SIG-M5 treated with dmso at 0.1 percent for 504 hours (cell line): ENCODE data around the gene RPS2.

Source experiments
- DNase-seq: peaks from one replicate; lab custom pipeline; 2025; ENCODE audit not compliant: unreplicated experiment; lab: John Stamatoyannopoulos, UW

RPS2 gene

DNA sequence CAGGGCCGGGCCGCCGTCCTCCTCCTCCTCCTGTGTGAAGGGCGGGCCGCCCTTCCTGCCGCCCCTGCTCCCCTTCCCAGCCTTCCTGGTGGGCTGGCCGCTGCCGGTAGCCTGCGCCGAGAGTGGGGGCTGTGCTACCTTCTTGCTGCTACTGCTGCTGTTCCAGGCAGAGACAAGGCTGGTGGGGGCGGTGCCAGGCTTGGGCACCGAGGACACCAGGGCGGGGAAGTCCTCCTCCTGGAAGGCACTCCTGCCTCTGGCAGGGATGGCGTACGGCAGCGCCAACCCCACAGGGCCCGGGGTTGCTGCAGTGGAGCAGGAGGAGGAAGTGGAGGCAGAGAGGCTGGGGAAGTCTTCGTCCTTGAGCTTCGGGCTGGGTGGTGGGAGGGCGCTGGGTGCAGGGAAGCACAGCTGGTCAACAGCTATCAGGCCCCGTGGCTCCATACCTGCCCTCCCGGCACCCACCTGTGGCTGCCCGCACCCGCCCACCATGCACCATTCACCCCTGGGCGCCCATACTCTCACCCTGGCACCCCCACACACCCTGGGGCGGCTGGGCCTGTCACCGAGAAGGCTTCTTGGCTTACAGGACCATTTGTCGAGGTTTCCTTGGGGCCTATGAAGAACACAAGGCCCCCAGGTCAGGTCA lies 35.4 kb upstream of the RPS2 start:
- no peak for DNase-seq

DNA sequence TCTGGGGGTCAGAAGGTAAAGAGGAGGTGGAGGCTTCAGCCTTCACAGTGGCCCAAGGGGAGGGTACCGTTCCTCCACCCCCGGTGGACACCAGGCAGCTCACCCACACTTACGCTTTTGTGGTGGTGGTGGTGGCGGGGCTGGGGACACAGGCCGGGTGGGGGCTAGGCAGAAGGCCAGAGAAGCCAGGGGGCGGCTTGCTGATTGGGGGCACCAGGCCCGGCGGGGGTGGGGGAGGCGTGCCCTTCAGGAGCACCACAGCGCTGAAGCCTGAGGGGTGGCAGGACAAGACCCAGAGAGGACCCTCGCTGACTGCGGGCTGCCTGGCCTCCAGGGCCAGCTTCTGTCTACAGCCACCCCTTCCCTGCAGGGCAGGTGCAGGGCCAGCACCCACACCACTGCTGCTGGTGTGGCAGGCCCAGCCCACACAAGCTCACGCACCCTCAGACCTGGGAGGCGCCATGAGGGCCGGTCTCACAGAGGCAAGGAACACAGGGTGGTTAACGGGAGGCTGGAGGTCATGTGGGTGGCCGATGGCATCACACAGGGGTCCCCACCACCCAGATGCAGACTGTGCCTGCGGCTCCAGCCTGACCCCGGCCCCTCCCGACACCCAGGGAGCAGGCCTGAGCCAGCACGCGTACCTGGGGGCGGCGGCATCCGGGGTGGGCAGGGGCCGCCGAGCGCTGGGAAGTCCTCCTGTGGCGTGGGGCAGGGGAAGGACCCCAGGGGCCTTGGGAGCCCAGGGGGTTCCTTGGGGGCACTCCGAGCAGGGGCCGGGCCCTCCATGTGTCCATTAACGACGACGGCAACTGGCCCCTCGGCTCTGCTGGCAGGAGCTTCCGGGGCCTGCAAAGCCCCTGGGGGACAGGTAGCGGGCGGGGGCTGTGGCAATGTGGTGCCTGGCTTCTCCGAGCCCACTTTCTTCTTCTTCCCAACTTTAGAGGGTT lies 34.5 kb upstream of the RPS2 start:
- DNase-seq = no peak

DNA sequence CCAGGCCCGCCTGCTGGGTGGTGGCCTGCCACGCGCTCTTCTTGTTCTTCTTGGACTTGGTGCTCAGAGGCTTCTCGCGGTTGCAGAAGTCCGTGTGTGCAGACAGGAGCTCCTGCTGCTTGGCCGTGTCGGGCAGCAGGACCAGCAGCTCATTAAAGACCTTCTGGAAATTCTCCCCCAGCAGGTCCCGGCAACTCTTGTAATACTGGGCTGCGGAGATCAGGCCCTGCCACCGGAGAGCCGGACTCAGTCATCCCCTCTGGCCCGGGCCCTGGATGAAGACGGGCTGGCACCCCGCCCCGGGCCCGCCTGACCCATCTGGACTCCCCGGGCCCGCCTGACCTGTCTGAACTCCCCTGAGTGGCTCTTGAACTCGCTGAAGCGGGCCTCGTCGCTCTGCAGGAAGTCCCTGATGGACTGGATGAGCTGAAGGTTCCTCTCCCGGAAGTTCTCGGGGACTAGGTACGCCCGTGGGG lies 33.8 kb upstream of the RPS2 start:
- no peak for DNase-seq

DNA sequence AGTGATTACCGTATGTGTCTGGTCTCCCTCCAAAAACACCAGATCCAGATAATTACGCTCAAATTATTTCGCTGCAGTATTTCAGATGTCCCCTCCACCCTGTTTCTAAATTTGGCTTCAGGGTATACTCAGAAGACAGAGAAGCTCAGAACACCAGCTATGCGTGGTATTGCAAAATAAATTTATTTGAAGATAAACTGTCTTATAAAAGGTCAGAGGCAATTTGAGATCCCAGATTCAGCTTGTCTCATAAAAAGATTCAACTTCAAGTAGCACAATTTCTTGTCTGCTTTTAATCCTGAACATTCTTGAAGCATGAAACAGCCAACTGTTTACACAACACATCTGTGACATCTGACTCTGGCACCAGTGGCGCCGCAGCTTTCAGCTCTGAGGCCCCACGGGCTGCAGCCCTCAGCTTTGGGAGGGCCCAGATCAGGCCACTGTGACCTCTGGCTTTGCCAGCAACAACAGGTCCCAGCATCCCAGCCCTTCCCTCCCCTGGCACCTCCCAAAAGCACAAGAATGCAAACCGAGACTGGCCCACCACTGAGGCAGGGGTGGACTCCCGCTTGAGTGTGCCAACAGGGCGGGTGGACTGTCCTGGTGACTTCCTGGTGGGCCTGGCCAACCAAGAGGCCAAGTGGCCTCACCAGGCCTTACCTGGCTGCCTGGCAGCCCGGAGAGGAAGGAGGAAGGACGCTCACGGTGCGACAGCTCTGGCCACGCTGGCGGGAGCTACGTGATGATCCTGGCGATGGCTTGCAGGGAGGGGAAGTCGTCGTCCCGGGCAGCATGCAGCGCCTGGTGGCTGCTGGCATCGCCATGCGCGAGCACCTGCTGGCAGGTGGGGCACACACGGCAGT lies 33.1 kb upstream of the RPS2 start:
- no peak for DNase-seq

DNA sequence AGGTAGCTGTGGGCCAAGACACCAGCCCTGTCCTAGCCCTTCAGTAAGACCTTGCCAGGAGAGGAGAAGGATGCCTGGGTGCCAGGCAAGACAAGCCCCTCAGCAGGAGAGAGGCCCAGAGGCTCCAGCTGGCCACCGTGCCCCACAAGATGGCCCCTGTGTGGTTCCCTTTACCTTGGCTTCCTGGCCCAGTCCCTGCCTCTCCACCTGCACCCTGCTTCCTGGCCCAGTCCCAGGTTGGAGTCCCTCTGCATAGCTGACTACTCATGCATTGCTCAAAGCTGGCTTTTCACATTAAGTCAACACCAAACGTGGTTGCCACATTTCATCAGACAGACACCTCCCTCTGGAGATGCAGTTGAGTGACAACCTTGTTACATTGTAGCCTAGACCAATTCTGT lies 29.1 kb upstream of the RPS2 start:
- DNase-seq = peak; percentile 42

DNA sequence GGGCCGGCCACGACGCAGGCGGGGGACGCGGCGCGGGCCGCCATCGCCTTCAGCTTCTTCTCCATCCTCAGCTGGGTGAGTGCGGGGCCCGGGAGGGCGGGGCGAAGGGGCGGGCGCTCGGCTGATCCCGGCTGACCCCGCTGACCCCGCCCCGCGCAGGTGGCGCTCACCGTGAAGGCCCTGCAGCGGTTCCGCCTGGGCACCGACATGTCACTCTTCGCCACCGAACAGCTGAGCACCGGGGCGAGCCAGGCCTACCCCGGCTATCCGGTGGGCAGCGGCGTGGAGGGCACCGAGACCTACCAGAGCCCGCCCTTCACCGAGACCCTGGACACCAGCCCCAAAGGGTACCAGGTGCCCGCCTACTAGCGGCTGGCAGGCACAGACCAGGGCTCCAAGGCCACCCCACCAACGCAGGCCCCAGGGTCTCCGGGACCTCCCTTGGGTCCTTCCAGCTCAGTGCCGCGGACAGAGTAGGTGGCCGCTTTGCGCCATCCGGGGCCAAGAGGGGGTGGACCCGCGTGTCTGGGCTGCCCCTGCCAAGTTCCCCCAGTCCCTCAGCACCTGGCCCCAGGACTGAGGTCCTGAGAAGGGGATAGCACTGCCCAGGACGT lies 28.2 kb upstream of the RPS2 start:
- DNase-seq = no peak

DNA sequence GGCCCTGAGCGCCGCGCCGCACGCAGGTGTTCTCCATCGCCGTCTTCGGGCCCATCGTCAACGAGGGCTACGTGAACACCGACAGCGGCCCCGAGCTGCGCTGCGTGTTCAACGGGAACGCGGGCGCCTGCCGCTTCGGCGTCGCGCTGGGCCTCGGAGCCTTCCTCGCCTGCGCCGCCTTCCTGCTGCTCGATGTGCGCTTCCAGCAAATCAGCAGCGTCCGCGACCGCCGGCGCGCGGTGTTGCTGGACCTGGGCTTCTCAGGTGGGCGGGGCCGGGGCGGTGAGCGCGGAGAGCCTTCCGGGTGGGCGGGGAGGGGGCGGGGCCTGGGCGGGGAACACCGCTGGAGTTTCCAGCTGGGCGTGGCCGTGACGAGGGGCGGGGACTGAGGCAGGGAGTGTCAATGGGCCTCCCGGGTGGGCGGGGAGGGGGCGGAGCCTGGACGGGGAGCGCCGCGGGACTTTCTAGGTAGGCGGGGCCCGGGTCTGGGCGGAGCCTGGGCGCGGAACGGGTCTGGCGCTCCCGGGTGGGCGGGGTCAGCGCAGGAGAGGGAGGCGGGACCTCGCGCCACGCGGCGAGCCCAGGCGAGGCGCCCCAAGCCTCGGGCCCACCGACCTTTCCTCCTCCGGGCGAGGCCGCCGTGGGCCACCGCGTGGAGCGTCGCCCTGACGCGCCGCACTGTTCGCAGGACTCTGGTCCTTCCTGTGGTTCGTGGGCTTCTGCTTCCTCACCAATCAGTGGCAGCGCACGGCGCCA lies 27.5 kb upstream of the RPS2 start:
- peak; percentile 76 for DNase-seq

DNA sequence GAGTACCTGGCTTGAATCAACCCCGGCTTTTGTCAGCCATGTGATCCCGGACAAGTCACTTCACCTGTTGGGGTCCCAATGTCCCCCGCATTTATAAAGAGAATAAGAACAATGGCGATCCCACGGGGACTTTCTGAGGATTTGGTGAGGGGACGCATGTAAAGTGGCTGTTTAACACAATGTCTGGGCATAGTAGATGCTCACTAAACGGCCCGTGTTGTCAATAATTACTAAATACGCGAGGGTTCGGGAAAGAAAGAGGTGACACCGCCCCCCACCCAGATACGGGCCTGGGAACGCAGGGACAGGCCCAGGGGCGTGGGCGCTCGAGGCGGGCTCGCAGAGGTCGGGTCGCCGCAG lies 26.9 kb upstream of the RPS2 start:
- no peak for DNase-seq

DNA sequence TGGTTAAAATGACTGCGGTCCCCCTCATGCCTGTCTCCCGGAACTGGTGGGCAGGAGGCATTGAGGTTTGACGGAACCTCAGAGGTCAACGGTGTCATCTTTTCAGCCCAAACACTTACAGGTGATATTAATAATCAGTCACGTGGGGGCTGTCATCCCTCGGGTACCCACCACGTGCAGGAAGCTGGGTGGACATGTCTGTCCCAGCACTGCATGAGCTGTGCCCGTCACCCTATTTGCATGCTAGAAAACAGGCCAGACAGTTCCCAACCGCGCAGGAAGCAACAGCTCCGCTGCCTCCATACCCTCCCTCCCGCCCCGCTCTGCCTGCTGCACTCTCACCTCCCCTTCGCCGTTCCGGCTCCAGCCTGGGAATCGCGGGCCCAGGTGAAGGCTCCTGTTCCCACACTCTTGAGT lies 26.5 kb upstream of the RPS2 start:
- no peak for DNase-seq

DNA sequence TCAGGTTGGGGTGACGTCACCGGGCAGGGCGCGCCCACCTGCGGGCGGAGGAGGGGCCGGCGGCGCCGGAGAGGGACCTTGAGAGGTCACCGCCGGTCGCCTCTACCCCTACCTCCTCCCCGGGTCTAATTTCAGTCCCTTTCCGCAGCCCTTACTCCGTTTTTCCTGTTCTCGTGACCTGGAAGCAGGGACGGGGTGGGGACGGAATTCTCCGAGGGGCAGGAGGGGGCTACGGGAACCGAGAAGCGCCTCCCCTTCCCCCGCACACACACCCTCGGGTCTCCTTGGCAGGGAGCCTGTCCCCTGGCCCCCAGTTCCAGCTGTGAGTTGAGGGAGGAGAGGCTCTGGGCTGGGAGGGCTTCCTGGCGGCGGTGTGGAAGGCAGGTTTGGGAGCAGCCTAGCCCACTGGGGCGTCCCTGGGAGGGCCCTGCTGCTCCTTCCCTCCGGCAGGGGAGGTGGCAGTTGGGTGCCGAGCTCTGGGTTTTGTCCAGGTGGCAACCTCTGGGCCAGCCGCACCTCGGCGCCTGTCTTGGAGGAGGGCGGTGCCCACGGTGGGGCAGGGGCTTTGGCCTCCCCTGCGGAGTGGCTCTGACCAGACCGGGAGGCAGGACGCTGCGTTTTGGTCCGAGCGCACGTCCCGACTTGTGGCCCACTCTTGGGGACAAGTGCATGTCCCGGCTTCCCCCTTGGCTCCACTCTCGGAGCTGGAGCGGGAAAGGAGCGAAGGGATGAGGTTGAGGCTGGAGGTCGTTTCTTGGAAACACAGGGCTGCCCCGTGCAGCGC lies 25.9 kb upstream of the RPS2 start:
- DNase-seq = no peak

DNA sequence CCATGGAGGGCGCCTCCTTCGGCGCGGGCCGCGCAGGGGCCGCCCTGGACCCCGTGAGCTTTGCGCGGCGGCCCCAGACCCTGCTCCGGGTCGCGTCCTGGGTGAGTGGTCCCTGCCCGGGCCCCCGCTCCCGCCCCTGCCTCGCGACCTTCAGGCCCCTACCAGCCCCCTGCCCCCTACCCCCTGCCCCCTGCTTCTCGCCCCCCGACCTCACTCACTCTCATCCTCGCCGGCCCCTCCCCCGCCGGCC lies 25.4 kb upstream of the RPS2 start:
- no peak for DNase-seq

DNA sequence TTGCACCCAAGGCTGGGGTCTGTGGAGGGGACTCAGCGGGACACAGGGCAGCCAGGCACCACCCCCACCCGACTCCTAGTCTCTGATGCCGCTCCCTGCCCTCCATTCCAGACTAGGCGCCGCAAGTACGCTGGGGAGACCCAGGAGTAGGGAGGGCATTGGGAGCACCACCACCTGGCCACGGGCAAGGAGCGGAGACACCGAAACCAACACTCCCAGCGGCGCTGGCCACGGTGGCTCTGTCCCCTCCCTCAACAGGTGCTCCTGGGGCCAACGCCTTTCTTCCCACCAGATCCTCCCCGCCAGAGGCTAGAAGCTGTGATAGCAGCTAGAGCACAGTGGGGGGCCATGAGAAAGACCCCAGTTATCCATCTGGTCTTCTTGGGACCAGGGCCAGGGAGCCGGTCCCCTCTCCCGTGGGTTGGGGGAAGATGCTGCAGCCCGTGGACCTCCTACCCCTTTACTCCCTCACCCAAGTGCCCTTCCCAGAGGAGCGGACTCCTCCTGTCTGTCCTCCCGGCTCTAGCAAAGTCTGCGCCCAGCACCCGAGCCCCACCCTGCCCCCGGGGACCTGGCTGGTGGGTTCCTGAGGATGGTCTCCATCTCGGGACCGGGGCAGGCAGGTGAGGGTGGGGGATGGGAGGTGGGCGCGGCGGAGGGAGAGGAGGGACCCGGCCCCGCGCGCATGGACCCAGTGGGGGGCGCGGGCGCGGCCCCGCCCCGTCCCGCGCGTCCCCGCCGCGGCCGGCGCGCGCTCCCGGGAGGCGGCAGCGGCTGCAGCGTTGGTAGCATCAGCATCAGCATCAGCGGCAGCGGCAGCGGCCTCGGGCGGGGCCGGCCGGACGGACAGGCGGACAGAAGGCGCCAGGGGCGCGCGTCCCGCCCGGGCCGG lies 24.8 kb upstream of the RPS2 start, which contains the start of gene SYNGR3:
Gene SYNGR3, plus strand, starts transcription at position 762 of the 892 bp plus-strand sequence. CDS start 133 bp downstream, outside the sequence.
- no peak for DNase-seq

DNA sequence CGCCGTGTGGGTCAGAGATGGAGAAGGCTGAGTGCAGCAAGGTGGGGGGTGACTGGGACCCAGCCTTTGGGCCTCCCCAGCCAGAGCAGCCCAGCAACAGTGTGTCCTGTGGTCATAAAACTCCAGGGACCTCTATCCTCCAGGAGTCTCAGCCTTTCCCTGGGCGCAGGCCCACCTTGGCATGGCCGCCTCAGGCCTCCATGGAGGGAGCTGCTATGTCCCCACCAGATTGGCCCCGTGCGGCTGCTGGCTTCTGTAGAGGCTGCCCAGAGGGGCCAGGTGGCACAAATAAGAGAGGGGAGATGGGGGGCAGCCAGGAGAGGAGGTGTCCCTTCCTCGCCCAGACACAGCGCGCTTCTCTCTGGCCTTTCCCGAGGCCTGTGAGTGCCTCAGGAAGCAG lies 22.6 kb upstream of the RPS2 start:
- DNase-seq = no peak

DNA sequence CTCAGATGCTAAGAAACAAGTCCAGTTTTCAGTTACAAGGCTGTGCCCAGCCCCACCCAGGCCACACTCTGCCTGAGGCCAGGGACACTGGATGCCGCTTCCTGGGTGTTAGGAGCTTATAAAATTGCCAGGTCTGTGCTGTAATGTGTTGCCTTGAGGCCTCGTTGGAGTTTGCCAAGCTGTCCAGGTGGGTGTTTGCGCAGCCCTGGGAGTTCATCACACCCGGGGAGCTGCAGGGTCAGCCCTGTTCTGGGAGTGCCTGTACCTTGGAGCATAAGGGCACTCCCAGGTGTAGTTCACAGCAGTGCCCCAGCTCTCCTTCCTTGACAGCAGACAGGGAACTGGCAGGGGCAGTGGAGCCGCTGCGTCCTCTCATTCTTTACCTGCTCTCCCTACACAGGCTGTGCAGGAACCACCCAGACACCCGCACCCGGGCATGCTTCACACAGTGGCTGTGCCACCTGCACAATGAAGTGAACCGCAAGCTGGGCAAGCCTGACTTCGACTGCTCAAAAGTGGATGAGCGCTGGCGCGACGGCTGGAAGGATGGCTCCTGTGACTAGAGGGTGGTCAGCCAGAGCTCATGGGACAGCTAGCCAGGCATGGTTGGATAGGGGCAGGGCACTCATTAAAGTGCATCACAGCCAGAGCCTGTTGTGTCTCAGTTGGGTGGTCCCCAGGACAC lies 21.0 kb upstream of the RPS2 start:
- DNase-seq = no peak

DNA sequence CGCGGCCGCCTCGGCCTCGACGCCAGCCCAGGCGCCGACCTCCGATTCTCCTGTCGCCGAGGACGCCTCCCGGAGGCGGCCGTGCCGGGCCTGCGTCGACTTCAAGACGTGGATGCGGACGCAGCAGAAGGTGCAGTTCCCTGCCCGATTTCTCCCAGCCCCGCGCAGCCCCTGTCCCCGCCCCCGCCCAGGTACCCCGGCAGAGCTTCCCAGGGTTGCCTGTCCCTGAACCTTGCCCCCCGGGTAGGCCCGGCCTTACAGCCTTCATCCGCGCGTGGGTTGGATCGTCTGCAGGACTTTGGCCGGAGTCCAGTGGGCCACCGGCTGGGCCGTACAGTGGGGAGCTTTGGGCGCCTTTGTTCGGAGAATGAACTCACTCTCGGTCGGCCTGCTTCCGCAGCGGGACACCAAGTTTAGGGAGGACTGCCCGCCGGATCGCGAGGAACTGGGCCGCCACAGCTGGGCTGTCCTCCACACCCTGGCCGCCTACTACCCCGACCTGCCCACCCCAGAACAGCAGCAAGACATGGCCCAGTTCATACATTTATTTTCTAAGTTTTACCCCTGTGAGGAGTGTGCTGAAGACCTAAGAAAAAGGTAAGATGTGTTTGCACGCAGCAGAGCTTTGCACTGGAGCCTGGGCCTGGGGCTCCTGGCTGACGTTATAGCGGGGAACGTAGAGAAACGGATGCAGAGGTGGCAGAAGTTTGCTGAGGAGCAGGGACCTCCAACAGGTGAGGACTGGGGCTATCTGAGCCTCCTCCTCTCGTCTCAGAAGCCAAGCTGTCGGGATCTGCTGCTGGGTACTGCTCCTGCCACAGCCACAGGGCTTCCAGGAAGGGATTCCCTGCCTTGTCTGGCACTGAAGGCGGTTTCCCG lies 20.0 kb upstream of the RPS2 start:
- DNase-seq = no peak

DNA sequence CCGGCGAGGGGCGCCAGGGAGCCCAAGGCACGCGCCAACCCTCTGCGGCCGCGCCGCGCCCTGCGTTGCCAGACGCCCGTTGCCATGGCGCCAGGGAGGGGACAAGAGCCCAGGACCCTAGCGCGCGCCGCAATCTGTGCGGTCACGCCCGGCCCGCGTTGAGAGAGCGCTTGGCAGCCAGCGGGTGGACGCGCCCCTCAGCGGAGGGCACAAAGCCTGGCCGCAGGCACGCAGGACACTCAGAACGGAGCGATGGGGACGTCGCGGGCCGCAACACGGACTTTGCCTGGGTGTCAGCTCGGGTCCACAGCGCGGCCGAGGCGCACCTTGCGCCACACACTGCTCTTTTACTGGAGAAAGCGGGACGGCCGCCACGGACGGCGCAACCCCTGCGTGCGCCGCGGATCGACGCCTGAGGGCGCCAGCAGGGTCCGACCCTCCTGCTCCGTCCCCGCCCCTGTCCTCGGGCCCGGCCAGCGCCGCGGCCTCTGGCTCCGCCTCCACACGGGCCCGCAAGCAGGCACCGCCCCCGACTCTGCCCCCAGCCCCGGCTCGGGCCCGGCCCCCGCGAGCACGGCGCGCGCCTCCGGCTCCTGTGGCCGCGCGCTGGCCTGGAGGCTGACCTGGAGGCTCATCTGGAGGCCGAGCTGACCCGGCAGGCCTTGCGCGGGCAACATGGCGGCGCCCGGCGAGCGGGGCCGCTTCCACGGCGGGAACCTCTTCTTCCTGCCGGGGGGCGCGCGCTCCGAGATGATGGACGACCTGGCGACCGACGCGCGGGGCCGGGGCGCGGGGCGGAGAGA lies 19.1 kb upstream of the RPS2 start, which contains the start of gene GFER:
Gene GFER, plus strand, starts transcription at position 650 of the 803 bp plus-strand sequence. Its CDS starts 26 bp downstream, at position 676.
- DNase-seq = peak; percentile 71
